Tongue (tissue), 2 donors: ENCODE data around the gene ZNF667. TPM values are rescaled to one million over a fixed set of nuclear protein-coding genes. Genes with fewer than 3 reads are reported as not detected.

Experiments
- DNase-seq: peaks from one replicate; pipeline ENCODE4 v3.0.0-alpha.2; 2015
- total RNA-seq: library from RNA; depleted of rRNA; stranded (reverse); fragments of >200 nt; gene quantifications from one replicate; pipeline ENCODE4 v1.2.3, GENCODE V29; 2014

ZNF667 gene
- 9.6 TPM for total RNA-seq

- peak; percentile 64 for DNase-seq
Observed at GRCh38 chr19:56476651-56477428, at the start of gene ZNF667. Gene ZNF667 (minus strand): TSS chr19:56477345. CDS start chr19:56462370, 14,975 bp downstream.

GRCh38 chr19:56525214-56525860 is 48.2 kb upstream of the ZNF667 start:
- no peak for DNase-seq

- DNase-seq: no peak
Observed at GRCh38 chr19:56508290-56508778, 31.2 kb upstream of the ZNF667 start.

- peak; percentile 100 for DNase-seq
Observed at GRCh38 chr19:56507446-56508289, 30.5 kb upstream of the ZNF667 start, which contains the start of gene ZNF471. Gene ZNF471 (plus strand): TSS chr19:56507855. CDS start chr19:56511572, 3,717 bp downstream.

- DNase-seq: no peak
Observed at GRCh38 chr19:56504581-56504980, 27.4 kb upstream of the ZNF667 start.

GRCh38 chr19:56491399-56491798 is 14.3 kb upstream of the ZNF667 start:
- DNase-seq: no peak

GRCh38 chr19:56477429-56478338 is 539 bp upstream of the ZNF667 start:
- peak; percentile 96 for DNase-seq

- DNase-seq: no peak
Observed at GRCh38 chr19:56476093-56476492, 1.1 kb downstream of the ZNF667 start.

- no peak for DNase-seq
Observed at GRCh38 chr19:56474308-56474707, 2.8 kb downstream of the ZNF667 start.

- no peak for DNase-seq
Observed at GRCh38 chr19:56441206-56441792, 35.8 kb downstream of the ZNF667 start.

- DNase-seq: no peak
Observed at GRCh38 chr19:56423985-56424353, 53.2 kb downstream of the ZNF667 start.

- DNase-seq: no peak
Observed at GRCh38 chr19:56423276-56423984, 53.7 kb downstream of the ZNF667 start.

- no peak for DNase-seq
Observed at GRCh38 chr19:56405062-56405461, 72.1 kb downstream of the ZNF667 start.

- DNase-seq: no peak
Observed at GRCh38 chr19:56404705-56405056, 72.5 kb downstream of the ZNF667 start.

GRCh38 chr19:56403764-56404704 is 73.1 kb downstream of the ZNF667 start, which contains the start of gene ZNF583:
Gene ZNF583 (plus strand): TSS chr19:56404332. CDS start chr19:56407115, 2,783 bp downstream.
- peak; percentile 98 for DNase-seq

GRCh38 chr19:56403261-56403660 is 73.9 kb downstream of the ZNF667 start:
- no peak for DNase-seq

GRCh38 chr19:56400485-56400884 is 76.7 kb downstream of the ZNF667 start:
- no peak for DNase-seq

GRCh38 chr19:56398809-56399208 is 78.3 kb downstream of the ZNF667 start:
- DNase-seq: no peak
